Lower leg skin (tissue), 4 donors: ENCODE results near the gene RRAD. TPM values are rescaled to one million over a fixed set of nuclear protein-coding genes. Genes with fewer than 3 reads are reported as not detected.
"Not testable (repeated sequence)": the region's sequence is repeated elsewhere in the genome, so short reads cannot be mapped to it uniquely, and the experiment has no call there.

Experiments
- DNase-seq, 2 donors: peaks; one replicate each; pipeline ENCODE4 v3.0.0-alpha.2; 2019; ENCODE audit warnings: low spot score in 2 of 2
- H3K4me3 ChIP-seq: fragments of 200-600 bp; sonication (generic); 2 replicates; pipeline ENCODE4 v1.5.1; 2017; ENCODE audit warnings: mild to moderate bottlenecking, low read depth; ENCODE audit not compliant: poor library complexity, severe bottlenecking
- POLR2A ChIP-seq, 2 donors: fragments of 450-650 bp; IDR thresholded peaks; one replicate each; pipeline ENCODE4 v1.6.1; 2016 to 2017; ENCODE audit warnings: antibody characterized with exemption in 2 of 2, mild to moderate bottlenecking in 1 of 2, moderate library complexity in 1 of 2
- WGBS, 2 donors: methylation state at CpG; one replicate each; pipeline ENCODE4 v1.1.5; 2018; 5-methylcytosine and 5-hydroxymethylcytosine counted together
- intact Hi-C: fragments of 100-400 bp; cut with DNase I; formaldehyde crosslinking; loops from one replicate; pipeline ENCODE4 v1.15.0; 2023; ENCODE audit warnings: low total_unique reads
- total RNA-seq, 4 donors: library from RNA; depleted of rRNA; stranded (reverse); fragments of >200 nt; gene quantifications; one replicate each; pipeline ENCODE4 v1.1.0, GENCODE V29; 2016
- TF ChIP-seq, protein P1 (sequence below), 3 donors: fragments of 450-650 bp; IDR thresholded peaks; one replicate each; pipeline ENCODE4 v1.5.1; 2016; ENCODE audit warnings: antibody characterized with exemption in 3 of 3, mild to moderate bottlenecking in 3 of 3, moderate library complexity in 2 of 3

Gene RRAD, protein sequence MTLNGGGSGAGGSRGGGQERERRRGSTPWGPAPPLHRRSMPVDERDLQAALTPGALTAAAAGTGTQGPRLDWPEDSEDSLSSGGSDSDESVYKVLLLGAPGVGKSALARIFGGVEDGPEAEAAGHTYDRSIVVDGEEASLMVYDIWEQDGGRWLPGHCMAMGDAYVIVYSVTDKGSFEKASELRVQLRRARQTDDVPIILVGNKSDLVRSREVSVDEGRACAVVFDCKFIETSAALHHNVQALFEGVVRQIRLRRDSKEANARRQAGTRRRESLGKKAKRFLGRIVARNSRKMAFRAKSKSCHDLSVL
- total RNA-seq = 10 to 100 TPM in 2 of 4 donors, 1 to 10 TPM in 2; 5.9 to 34.3 (median 17.4) TPM

DNA sequence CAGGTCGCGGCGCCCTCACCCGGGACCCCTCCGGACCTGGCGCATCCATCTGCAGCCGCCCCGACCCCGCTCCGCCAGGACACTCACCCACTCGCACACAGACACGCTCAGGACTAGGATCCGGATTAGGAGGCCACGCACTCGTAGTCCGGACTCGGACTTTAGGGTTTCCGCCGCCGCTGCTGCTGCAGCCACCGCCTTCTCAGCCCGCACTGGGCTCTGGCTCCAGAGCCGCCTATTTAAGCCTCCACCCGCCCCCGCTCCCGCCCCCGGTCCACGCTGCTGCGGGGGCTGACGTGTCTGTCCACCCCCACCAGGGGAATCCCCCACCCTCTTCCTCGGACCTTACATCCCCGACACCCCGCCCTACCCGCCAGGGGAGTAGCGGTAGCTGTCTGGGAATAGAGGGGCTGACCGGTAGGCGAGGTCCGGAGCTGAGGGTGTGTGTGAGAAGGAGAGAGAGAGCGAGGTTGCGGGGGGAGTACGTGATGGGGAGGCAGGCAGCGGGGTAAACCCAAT is at the start of gene RRAD:
Gene RRAD (minus strand): TSS at position 214 of the 519 bp plus-strand sequence. CDS start 356 bp downstream, outside the sequence.
- WGBS, 2 donors = 10 to 17% methylated on average over 23 to 26 of the region's 42 CpGs
- TF ChIP-seq POLR2A (IDR thresholded peaks at IDR 0.05) = no peak
- TF ChIP-seq, protein P1, sequence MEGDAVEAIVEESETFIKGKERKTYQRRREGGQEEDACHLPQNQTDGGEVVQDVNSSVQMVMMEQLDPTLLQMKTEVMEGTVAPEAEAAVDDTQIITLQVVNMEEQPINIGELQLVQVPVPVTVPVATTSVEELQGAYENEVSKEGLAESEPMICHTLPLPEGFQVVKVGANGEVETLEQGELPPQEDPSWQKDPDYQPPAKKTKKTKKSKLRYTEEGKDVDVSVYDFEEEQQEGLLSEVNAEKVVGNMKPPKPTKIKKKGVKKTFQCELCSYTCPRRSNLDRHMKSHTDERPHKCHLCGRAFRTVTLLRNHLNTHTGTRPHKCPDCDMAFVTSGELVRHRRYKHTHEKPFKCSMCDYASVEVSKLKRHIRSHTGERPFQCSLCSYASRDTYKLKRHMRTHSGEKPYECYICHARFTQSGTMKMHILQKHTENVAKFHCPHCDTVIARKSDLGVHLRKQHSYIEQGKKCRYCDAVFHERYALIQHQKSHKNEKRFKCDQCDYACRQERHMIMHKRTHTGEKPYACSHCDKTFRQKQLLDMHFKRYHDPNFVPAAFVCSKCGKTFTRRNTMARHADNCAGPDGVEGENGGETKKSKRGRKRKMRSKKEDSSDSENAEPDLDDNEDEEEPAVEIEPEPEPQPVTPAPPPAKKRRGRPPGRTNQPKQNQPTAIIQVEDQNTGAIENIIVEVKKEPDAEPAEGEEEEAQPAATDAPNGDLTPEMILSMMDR (IDR thresholded peaks at IDR 0.05) = no peak
- H3K4me3 ChIP-seq = no peak within 1 kb of the TSS
- no peak for DNase-seq
- intact Hi-C loops = no loop called here

GRCh38 chr16:66974932-66975246 is 49.6 kb upstream of the RRAD start:
- 59 to 60% methylated on average over 11 of the region's 11 CpGs for WGBS, 2 donors
- intact Hi-C loops = loop anchor here (5.0 to 10.0 kb wide), 2 partner anchors 80 to 182 kb away; partner anchors contain the start of genes FBXL8 and TRADD
- not testable (repeated sequence) for DNase-seq, H3K4me3 ChIP-seq

DNA sequence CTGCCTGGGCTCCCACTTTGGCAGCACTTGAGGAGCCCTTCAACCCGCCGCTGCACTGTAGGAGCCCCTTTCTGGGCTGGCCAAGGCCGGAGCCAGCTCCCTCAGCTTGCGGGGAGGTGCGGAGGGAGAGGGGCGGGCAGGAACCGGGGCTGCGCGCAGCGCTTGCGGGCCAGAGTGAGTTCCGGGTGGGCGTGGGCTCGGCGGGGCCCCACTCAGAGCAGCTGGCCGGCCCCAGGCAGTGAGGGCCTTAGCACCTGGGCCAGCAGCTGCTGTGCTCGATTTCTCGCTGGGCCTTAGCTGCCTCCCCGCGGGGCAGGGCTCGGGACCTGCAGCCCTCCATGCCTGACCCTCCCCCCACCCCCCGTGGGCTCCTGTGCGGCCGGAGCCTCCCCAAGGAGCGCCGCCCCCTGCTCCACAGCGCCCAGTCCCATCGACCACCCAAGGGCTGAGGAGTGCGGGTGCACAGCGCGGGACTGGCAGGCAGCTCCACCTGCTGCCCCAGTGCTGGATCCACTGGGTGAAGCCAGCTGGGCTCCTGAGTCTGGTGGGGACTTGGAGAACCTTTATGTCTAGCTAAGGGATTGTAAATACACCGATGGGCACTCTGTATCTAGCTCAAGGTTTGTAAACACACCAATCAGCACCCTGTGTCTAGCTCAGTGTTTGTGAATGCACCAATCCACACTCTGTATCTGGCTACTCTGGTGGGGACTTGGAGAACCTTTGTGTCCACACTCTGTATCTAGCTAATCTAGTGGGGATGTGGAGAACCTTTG is 49.0 kb upstream of the RRAD start:
- not testable (repeated sequence) for H3K4me3 ChIP-seq, DNase-seq
- intact Hi-C loops = loop anchor here (10.0 kb wide), 1 partner anchor 80 kb away; no protein-coding TSS in a partner anchor
- WGBS, 2 donors = 81 to 89% methylated on average over 17 to 20 of the region's 32 CpGs

DNA sequence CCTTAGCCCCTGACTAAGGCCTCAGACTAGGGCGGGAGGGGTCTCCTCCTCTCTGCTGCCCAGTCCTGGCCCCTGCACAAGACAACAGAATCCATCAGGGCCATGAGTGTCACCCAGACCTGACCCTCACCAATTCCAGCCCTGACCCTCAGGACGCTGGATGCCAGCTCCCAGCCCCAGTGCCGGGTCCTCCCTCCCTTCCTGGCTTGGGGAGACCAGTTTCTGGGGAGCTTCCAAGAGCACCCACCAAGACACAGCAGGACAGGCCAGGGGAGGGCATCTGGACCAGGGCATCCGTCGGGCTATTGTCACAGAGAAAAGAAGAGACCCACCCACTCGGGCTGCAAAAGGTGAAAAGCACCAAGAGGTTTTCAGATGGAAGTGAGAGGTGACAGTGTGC is 48.4 kb upstream of the RRAD start:
- WGBS, 2 donors = 83 to 90% methylated on average over 3 to 6 of the region's 6 CpGs
- no peak for DNase-seq
- TF ChIP-seq, protein P1 (IDR thresholded peaks at IDR 0.05) = no peak
- TF ChIP-seq POLR2A (IDR thresholded peaks at IDR 0.05) = no peak
- intact Hi-C loops = loop anchor here (10.0 kb wide), 1 partner anchor 79 kb away; no protein-coding TSS in a partner anchor
- no peak overlapping the region for H3K4me3 ChIP-seq

- intact Hi-C loops = loop anchor here (10.0 kb wide), 1 partner anchor 78 kb away; no protein-coding TSS in a partner anchor
These were observed 47.6 kb upstream of the RRAD start for GRCh38 chr16:66972983-66973382.

DNA sequence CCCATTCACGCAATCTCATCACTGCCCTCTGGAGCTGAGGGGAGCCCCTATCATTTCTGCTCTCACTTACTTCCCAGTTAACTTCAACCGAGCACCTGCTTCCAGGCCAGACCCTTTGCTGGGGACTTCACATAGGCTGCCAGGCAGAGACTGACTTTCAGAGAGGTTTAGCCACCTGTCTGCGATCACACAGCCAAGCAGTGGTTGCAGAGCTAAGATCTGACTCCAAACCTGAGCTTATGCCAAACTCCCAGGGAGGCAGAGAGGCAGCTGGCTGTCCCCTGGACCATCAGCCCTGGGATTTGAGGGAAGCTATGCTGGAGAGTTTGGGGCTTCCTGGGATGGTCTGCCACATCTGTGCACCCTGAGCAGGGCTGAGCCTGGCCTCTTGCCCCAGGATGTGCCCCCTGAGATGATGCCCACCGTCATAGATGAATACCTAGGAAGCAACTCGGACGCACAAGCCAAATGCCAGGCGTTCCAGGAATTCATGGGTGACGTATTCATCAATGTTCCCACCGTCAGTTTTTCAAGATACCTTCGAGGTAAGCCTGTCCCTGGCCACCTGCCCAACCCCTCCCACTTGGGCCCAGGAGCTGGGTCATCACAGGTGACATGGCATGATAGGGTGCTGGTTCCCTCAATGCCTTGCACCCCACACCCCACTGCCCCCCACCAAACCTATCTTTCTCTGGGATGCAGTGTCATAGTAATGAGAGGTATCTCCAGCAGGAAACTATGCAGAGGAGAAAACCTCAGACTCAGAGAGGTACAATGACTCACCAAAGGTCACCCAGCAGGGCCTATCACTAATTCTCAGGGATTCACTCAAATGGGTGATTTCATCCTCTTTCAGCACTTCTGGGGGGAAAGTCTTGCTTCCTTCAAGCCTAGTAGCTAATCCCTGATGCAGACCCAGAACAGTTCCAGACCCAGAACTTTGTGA is 45.7 kb upstream of the RRAD start:
- intact Hi-C loops = loop anchor here (10.0 kb wide), 1 partner anchor 76 kb away; no protein-coding TSS in a partner anchor
- 58 to 63% methylated on average over 9 to 10 of the region's 10 CpGs for WGBS, 2 donors
- TF ChIP-seq POLR2A (IDR thresholded peaks at IDR 0.05) = no peak
- H3K4me3 ChIP-seq = no peak overlapping the region
- DNase-seq = no peak

More at GRCh38 chr16:66972983-66973382, 47.6 kb upstream of the RRAD start:
- 78 to 82% methylated on average over 9 of the region's 9 CpGs for WGBS, 2 donors
- no peak for DNase-seq
- TF ChIP-seq, protein P1 (IDR thresholded peaks at IDR 0.05) = no peak
- TF ChIP-seq POLR2A (IDR thresholded peaks at IDR 0.05) = no peak
- H3K4me3 ChIP-seq = no peak overlapping the region
